ENCODE results near the gene ADGRD2. TPM values are rescaled to one million over a fixed set of nuclear protein-coding genes. Genes with fewer than 3 reads are reported as not detected.

Gene ADGRD2
- total and polyA plus RNA-seq, 2 of the 13 experiments (the other 11 are each of a cell fraction or from before 2014, with no cell fraction given), result not detected

DNA sequence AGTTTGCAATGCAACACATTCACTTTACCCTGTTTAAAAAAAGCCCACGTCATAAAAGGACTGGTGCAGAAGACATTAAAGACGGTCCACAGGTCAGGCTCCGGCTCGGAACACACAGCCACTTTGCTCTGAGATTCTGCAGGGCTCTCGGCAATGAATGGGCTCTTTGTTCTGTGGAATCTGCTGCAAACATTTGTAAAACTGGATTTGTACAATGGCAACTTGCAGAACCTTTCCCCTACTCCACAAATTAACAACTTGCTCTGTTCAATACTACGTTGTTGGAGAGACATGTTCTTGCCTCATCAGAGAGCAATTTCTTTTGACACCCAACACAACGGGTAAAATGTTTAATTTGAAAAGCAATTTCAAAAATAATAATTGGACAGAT lies 70.0 kb downstream of the ADGRD2 start (continued):
- TF ChIP-seq REPIN1 (CRISPR knock-in tag; IDR thresholded peaks at IDR 0.05; ENCODE audit: borderline replicate concordance, low read depth), result no peak
- no peak for TF ChIP-seq ZNF746 (CRISPR knock-in tag; IDR thresholded peaks at IDR 0.05)
- peak; percentile 66 for TF ChIP-seq POLR2G (IDR thresholded peaks at IDR 0.05; ENCODE audit: low read depth, low read length)
- TF ChIP-seq, protein P1, sequence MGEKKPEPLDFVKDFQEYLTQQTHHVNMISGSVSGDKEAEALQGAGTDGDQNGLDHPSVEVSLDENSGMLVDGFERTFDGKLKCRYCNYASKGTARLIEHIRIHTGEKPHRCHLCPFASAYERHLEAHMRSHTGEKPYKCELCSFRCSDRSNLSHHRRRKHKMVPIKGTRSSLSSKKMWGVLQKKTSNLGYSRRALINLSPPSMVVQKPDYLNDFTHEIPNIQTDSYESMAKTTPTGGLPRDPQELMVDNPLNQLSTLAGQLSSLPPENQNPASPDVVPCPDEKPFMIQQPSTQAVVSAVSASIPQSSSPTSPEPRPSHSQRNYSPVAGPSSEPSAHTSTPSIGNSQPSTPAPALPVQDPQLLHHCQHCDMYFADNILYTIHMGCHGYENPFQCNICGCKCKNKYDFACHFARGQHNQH (CRISPR knock-in tag; IDR thresholded peaks at IDR 0.05), result peak; percentile 58; the same call in 1 of the 2 replicates
- TF ChIP-seq ZNF614 (CRISPR knock-in tag; IDR thresholded peaks at IDR 0.05; ENCODE audit: borderline replicate concordance), result 0 out of 2 replicates have a peak, but pooled peaks have one; percentile 16
- no peak for TF ChIP-seq SIN3A (IDR thresholded peaks at IDR 0.05; ENCODE audit: borderline replicate concordance, low read depth, low read length)
- TF ChIP-seq CREM (IDR thresholded peaks at IDR 0.05), result peak; percentile 71
- no peak for TF ChIP-seq CREM (CRISPR knock-in tag; IDR thresholded peaks at IDR 0.05)
- peak; percentile 53 for TF ChIP-seq HOXA3 (CRISPR knock-in tag; IDR thresholded peaks at IDR 0.05)
- no peak for TF ChIP-seq ZNF263 (CRISPR knock-in tag; IDR thresholded peaks at IDR 0.05)
- peak; percentile 57; the same call in 1 of the 2 replicates for TF ChIP-seq MED1 (CRISPR knock-in tag; IDR thresholded peaks at IDR 0.05)
- TF ChIP-seq, protein P2, sequence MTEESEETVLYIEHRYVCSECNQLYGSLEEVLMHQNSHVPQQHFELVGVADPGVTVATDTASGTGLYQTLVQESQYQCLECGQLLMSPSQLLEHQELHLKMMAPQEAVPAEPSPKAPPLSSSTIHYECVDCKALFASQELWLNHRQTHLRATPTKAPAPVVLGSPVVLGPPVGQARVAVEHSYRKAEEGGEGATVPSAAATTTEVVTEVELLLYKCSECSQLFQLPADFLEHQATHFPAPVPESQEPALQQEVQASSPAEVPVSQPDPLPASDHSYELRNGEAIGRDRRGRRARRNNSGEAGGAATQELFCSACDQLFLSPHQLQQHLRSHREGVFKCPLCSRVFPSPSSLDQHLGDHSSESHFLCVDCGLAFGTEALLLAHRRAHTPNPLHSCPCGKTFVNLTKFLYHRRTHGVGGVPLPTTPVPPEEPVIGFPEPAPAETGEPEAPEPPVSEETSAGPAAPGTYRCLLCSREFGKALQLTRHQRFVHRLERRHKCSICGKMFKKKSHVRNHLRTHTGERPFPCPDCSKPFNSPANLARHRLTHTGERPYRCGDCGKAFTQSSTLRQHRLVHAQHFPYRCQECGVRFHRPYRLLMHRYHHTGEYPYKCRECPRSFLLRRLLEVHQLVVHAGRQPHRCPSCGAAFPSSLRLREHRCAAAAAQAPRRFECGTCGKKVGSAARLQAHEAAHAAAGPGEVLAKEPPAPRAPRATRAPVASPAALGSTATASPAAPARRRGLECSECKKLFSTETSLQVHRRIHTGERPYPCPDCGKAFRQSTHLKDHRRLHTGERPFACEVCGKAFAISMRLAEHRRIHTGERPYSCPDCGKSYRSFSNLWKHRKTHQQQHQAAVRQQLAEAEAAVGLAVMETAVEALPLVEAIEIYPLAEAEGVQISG (CRISPR knock-in tag; IDR thresholded peaks at IDR 0.05), result peak; percentile 34; the same call in 1 of the 2 replicates
- TF ChIP-seq ZFP1 (CRISPR knock-in tag; IDR thresholded peaks at IDR 0.05), result 0 out of 2 replicates have a peak, but pooled peaks have one; percentile 32
- peak; percentile 76; the same call in 1 of the 2 replicates for TF ChIP-seq NCOR1 (IDR thresholded peaks at IDR 0.05; ENCODE audit: borderline replicate concordance, low read length)
- 0 out of 2 replicates have a peak, but pooled peaks have one; percentile 45 for TF ChIP-seq HDAC1 (CRISPR knock-in tag; IDR thresholded peaks at IDR 0.05)
- no peak for TF ChIP-seq TSC22D2 (CRISPR knock-in tag; IDR thresholded peaks at IDR 0.05; ENCODE audit: borderline replicate concordance)
- TF ChIP-seq, protein P3, sequence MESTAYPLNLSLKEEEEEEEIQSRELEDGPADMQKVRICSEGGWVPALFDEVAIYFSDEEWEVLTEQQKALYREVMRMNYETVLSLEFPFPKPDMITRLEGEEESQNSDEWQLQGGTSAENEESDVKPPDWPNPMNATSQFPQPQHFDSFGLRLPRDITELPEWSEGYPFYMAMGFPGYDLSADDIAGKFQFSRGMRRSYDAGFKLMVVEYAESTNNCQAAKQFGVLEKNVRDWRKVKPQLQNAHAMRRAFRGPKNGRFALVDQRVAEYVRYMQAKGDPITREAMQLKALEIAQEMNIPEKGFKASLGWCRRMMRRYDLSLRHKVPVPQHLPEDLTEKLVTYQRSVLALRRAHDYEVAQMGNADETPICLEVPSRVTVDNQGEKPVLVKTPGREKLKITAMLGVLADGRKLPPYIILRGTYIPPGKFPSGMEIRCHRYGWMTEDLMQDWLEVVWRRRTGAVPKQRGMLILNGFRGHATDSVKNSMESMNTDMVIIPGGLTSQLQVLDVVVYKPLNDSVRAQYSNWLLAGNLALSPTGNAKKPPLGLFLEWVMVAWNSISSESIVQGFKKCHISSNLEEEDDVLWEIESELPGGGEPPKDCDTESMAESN (CRISPR knock-in tag; conservative IDR thresholded peaks at IDR 0.05), result no peak
- peak; percentile 69; the same call in 1 of the 2 replicates for TF ChIP-seq SOX5 (CRISPR knock-in tag; IDR thresholded peaks at IDR 0.05; ENCODE audit: borderline replicate concordance)
- no peak for TF ChIP-seq ZNF460 (CRISPR knock-in tag; IDR thresholded peaks at IDR 0.05; ENCODE audit: borderline replicate concordance)
- TF ChIP-seq ZNF124 (CRISPR knock-in tag; IDR thresholded peaks at IDR 0.05), result peak; percentile 32; the same call in 1 of the 2 replicates
- no peak for TF ChIP-seq ZNF253 (CRISPR knock-in tag; IDR thresholded peaks at IDR 0.05; ENCODE audit: borderline replicate concordance)
- peak; percentile 59 for TF ChIP-seq CEBPG (CRISPR knock-in tag; IDR thresholded peaks at IDR 0.05)
- TF ChIP-seq ZNF761 (CRISPR knock-in tag; conservative IDR thresholded peaks at IDR 0.05), result 0 out of 2 replicates have a peak, but pooled peaks have one; percentile 29
- TF ChIP-seq NR2F6 (IDR thresholded peaks at IDR 0.05), result no peak
- 0 out of 2 replicates have a peak, but pooled peaks have one; percentile 23 for TF ChIP-seq NR2F6 (CRISPR knock-in tag; IDR thresholded peaks at IDR 0.05)
- TF ChIP-seq HNF4A (CRISPR knock-in tag; IDR thresholded peaks at IDR 0.05), result peak; percentile 72
- TF ChIP-seq GATAD2A (CRISPR knock-in tag; IDR thresholded peaks at IDR 0.05), result peak; percentile 78

Data from HepG2 (cell line).